ENCODE measurements around the gene ATAD5.
"Not testable (repeated sequence)": the region's sequence is repeated elsewhere in the genome, so short reads cannot be mapped to it uniquely, and the experiment has no call there.

ATAD5 gene

DNA sequence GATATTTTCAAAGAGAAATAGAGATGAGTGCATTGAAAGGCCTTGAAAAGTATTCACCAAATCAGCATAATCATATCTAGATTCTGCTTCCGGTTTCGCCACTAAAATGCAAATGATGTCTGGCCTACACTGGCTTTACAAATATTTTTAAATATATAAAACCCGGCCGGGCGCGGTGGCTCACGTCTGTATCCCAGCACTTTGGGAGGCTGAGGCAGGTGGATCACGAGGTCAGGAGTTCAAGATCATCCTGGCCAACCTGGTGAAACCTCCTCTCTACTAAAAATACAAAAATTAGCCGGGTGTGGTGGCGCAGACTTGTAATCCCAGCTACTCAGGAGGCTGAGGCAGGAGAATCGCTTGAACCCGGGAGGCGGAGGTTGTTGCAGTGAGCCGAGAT is 8.8 kb upstream of the ATAD5 start:
- not testable (repeated sequence) for DNase-seq (ENCODE audit: low spot score)

- DNase-seq (ENCODE audit: low spot score): no peak
Observed at GRCh38 chr17:30823421-30823820, 8.3 kb upstream of the ATAD5 start.

- DNase-seq (ENCODE audit: low spot score): peak; percentile 25
Observed at GRCh38 chr17:30824002-30824355, 7.8 kb upstream of the ATAD5 start.

DNA sequence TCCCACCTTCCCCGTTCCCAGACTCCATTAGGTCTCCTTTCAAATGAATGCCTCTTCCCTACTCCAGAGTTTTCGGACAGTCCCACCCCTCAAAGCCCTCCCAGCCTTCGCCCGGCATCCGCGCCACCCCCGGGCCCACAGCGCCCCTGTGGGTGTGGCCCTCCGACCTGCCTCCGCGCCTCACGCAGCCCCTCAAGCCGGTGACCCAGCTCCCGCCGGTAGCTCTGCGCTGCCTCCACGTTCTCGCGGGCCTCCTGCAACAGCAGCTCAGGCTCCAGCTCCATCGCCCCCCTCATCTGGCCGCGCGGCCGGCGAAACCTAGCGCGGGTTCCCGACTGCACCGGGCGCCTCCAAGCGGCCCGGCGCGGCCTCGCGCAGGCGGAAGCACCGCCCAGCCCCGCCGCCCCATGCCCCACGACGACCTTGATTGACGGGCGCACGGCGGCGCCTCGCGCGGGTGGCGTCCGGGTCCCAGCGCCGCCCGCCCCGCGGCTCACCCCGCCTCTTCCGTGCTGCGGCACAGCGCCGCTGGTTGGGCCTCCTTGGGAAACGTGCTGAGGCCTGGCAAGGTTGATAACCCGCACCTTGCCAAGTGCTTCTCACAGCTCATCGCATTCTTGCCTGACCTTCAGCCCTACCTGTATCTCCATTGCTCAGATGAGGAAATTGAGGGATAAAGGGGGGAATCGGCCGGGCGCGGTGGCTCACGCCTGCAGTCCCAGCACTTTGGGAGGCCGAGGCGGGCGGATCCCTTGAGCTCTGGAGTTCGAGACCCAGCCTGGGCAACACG is 7.2 kb upstream of the ATAD5 start, which contains the start of gene CRLF3:
Gene CRLF3 (minus strand): TSS at position 337 of the 790 bp plus-strand sequence. CDS start 41 bp downstream, at position 296.
- DNase-seq (ENCODE audit: low spot score): peak; percentile 98

DNA sequence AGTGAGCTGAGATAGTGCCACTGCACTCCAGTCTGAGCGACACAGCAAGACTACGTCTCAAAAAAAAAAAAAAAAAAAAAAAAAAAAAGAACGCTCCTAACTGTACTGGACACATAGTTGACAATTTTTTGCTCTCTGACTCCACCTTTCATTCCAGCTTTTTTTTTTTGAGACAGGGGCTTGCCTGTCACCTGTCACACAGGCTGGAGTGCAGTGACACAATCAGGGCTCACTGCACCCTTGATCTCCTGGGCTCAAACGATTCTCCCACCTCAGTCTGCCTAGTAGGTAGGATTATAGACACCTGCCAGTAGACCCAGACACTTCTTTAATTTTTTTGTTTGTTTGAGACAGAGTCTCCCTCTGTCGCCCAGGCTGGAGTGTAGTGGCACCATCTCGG is 4.7 kb upstream of the ATAD5 start:
- no peak for DNase-seq (ENCODE audit: low spot score)

GRCh38 chr17:30829022-30829421 is 2.7 kb upstream of the ATAD5 start:
- no peak for DNase-seq (ENCODE audit: low spot score)

DNA sequence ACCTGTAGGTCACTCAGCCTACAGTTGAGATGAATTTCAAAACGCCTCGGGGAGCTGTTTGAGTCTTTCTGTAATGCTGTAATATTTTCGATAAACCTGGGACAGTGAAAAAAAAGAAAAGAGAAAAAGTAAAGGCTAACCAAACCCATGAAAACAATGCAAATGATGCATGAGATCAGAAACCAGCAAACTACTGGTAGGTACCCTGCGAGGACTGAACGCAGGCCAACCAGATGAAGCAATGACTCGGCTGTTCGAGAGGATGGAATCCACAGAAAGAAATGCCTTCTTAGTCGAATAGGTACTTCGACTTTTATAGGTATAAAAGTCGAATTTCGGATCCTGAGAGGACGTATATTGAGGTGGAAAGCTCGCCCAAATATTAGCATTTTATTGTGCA is 509 bp upstream of the ATAD5 start:
- DNase-seq (ENCODE audit: low spot score): peak; percentile 6

DNA sequence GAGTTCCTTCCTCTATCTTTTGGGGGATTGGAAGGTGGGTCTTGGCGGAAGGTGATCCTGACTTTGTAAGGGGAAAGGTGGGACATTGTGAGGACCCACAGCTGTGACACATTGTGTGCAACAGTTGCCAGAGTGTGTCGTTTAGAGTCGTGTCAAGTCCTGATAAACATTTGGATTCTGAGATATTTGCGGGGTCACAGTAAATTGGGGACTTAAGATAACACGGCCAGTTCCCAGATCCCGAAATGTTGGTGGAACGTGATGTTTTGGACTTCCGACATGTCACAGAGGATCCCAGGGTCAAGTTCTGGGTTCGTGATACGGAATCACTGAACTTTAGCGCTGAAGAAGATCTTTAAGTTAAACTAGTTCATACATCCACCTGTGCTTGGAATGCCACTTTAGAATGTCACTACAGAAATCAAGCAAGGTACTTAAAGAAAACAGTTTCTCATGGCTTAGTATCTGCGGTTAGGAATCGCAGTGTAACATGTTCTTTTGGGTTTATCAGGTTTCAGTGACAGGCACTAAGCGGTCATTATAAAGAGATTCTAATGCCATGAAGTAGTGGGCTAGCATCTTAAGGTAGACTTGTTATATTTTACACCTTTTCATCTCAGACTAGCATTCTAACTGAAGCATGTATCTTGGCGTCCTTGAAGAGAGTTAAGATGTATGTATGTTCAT is 815 bp downstream of the ATAD5 start:
- DNase-seq (ENCODE audit: low spot score): no peak

DNA sequence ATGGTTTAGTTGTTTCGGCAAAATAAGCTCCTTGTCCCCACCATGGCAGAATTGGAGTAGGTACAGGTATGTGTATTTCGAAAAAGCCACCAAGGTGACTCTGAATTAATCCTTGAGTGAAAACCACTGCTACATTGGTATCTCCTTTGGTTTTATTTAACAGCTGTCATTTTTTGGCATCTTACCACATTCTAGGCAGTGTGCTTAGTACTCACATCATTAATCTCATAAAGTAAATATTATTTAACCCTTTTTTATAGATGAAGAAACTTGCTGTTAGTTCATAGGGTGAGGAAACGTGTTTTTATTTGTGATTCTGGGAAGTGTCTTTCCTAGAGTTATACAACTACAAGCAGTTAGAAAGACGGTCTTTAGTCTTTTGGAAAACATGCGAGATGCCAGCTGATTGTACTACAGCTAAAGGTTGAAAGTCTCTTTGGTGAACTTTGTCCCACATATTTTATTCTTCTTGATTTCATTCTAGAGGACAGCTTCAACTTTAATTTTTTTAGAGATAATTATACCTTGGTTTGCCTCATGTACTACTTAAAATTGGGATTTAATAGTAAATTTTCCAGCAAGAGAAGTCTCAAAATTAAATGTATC is 6.5 kb downstream of the ATAD5 start:
- no peak for DNase-seq (ENCODE audit: low spot score)

GRCh38 chr17:30840771-30841170 is 9.0 kb downstream of the ATAD5 start:
- DNase-seq (ENCODE audit: low spot score): no peak

GRCh38 chr17:30848021-30848420 is 16.3 kb downstream of the ATAD5 start:
- DNase-seq (ENCODE audit: low spot score): no peak

DNA sequence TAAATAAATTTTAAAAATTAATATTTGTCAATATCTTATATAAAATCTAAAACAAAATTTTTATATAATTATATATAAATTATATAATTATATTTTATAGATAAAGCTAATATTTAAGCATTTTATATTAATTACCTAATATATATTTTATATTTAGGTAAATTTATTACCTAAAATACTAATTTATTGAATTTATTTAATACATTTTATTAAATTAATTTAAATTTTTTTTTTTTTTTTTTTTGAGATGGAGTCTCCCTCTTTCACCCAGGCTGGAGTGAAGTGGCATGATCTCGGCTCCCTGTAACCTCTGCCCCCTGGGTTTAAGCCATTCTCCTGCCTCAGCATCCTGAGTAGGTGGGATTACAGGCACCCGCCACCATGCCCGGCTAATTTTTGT is 22.4 kb downstream of the ATAD5 start:
- DNase-seq (ENCODE audit: low spot score): no peak

DNA sequence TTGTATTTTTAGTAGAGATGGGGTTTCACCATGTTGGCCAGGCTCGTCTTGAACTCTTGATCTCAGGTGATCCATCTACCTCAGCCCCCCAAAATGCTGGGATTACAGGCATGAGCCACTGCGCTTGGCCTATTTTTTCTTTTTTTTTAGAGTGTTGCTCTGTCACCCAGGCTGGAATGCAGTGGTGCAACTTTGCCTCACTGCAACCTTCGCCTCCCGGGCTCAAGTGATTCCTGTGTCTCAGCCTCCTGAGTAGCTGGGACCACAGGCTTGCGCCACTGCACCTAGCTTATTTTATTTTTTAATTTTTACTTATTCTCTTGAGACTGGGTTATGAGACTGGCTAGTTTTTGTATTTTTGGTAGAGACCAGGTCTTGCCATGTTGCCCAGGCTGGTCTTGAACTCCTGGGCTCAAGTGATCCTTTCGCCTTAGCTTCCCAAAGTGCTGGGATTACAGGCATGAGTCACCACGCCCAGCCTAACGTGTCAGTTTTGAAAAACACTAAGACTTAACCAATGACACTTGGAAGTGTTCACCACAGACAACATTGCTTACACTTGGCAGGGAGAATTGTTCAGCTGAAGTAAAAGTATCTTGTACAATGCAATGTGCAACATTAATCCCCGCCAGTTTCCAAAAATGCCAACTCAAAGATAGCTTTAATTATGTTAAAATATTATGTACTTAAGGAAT is 26.9 kb downstream of the ATAD5 start:
- DNase-seq (ENCODE audit: low spot score): peak; percentile 5

DNA sequence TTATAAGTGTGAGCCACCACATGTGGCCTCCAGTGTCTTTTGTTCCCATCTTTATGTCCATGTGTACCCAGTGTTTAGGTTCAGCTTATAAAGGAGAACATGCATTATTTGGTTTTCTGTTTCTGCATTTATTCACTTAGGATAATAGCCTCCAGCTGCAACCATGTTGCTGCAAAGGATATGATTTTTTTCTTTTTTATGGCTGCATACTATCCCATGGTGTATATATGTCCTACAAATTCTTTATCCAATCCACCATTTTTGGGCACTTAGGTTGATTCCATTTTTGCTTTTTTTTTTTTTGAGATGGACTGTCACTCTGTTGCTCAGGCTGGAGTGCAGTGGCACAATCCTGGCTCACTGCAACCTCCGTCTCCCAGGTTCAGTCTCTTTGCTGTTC is 32.9 kb downstream of the ATAD5 start:
- DNase-seq (ENCODE audit: low spot score): no peak

DNA sequence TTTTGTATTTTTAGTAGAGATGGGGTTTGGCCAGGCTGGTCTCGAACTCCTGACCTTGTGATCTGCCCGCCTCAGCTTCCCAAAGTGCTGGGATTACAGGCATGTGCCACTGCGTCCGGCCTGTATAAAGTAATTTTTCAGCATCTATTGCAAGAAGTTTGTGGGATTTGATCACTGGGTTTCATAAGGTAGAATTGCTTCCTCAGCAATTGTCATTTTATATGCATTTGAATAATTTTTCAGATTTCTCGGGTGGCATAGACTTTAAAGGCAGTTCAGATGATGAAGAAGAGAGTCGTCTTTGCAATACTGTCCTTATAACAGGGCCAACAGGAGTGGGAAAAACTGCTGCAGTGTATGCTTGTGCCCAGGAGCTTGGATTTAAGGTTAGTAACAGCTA is 37.2 kb downstream of the ATAD5 start:
- no peak for DNase-seq (ENCODE audit: low spot score)

DNA sequence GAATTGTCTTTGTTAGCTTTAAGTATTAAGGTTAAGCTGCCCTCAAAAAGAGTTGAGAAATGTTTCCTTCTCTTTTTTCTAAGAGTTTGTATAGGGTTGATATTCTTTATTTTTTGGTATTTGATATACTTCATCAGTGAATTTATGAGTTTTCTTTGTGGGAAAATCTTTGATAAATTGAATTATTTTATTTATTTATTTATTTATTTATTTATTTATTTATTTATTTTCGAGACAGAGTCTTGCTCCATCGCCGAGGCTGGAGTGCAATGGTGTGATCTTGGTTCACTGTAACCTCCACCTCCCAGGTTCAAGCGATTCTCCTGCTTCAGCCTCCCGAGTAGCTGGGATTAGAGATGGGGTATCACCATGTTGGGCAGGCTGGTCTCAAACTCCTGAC is 54.4 kb downstream of the ATAD5 start:
- no peak for DNase-seq (ENCODE audit: low spot score)

GRCh38 chr17:30894236-30894635 is 62.5 kb downstream of the ATAD5 start:
- DNase-seq (ENCODE audit: low spot score): no peak

DNA sequence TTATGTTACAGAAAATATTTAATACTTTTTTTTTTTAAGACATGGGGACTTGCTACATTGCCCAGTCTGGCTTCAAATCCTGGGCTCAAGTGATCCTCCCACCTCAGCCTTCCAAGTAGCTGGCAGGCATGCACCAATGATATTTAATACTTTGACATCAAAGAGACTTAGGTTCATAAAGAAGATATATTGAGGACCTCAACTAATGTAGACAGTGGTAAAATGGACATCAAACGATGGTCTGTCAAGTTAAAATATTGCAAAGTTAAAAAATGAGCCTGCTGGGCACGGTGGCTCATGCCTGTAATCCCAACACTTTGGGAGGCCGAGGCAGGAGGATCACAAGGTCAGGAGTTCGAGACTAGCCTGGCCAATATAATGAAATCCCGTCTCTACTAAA is 65.5 kb downstream of the ATAD5 start:
- DNase-seq (ENCODE audit: low spot score): no peak

GRCh38 chr17:30905742-30906100 is 74.0 kb downstream of the ATAD5 start:
- peak; percentile 24 for DNase-seq (ENCODE audit: low spot score)

DNA sequence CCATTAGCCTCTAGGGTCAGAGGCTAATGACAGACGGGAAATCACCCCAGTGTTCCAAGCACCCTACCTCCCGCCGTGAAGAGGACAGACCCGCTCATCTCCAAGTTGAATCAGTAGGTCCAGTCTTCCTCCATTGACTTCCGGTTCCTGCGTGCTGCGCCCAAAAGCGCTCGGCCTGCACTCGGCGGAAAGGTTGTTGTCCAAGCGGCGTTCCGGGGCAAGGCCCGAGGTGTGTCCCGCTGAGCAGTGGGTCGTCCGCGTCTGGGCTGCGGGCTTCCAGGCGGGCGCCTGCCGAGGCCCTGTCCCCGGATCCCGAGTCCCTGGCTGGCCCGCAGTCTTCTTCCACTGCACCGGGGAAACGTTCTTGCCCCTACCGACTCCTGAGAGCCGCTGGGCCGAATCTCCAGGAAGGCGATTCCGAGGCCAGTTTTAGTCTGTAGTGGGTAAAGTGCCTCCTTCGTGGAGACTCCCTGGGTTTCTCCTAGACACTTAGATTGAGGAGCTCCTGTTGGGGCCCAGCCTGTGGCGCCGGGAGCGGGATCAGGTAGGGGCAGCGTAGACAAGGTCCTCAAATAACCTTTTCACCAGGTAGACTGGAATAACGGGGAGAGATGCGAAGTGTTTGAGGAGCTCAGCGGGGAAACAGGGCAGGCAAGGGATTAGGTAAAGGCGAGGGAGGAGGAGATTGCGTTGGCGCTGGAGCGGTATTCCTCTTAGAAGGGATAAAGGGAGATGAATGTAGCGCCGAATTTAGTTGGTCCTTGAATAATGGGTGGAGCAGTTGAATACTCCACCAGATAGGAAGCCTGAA is 74.5 kb downstream of the ATAD5 start, which contains the start of gene TEFM:
Gene TEFM (minus strand): TSS at position 138 of the 811 bp plus-strand sequence. CDS start 40 bp downstream, at position 98.
- DNase-seq (ENCODE audit: low spot score): peak; percentile 92

DNA sequence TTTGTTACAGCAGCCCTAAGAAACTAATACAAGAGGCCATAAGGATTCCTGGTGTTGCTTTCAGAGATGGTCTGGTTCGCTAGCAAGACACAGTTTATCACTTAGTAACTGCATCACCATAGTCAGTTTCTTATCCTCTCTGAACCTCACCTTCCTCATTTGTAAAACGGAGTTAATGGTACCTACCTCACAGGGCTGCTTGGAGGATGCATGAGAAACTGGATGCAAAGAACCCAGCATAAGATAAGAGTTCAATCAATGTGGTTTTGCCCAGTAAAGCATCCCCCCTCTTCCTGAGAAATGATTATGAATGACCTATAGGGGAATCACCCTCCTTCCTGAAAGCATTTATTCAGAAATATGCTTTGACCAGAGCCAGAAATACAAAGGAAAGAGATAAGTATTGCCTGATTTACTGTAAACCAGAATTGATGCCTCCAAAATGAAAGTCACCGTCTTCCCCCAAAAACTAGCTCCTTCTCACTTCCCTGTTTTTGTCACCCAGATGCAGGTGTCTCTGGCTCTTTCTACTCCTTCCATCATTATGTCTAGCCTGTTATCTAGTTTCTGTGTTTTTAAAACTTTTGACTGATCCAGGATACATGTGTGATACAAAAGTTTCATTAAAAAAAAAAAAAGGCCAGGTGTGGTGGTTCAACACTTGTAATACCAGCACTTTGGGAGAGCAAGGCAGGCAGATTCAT is 77.1 kb downstream of the ATAD5 start:
- no peak for DNase-seq (ENCODE audit: low spot score)

All from AG08395 (cell line).